ENCODE measurements around the gene GFRAL. TPM values are rescaled to one million over a fixed set of nuclear protein-coding genes. Genes with fewer than 3 reads are reported as not detected.

GFRAL gene
- total RNA-seq, 1 donor from 2014 or later: not detected

DNA sequence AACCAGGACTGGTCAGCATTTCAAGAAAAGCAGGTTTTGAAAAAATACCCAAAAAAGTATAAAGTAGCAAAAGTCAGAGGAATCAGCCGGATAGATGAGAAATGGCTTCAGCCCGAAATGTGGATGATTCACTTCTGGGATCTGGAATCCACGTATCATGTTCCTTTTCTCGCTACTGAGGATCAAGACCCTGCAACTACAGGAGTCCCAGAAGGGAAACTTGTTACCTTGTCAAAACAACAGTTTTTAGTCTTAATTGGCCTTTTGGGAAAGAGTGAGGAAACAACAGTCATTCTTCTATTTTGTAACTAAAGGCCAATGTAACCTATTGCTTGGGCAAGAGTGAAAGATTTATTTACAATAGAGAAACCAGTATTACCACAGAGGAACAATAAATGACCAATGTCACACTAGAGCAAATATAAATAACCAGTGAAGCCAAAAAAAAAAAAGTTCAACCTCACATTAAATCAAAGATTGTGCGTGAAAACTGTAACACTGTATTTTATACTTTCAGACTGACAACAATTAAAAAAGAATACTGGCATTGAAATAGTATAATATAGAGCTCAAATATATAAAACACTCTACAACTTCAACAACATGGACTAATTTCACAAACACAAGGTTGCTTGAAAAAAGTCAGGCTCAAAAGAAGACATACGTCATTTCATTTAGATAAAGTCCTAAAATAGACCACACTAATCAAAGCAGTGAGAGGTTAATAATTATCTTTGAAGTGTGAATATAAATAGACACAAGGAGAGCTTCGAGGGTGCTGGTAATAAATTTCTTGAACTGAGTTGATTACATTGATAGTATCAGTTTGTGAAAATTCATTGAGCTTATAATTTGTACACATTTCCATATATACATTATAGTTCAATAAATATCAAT is 116.2 kb downstream of the GFRAL start:
- Mint-ChIP-seq H3K27me3 (peaks cover 15% of the 10 kb centered on the region), H3K27ac (no peak overlapping the region), H3K4me1 (ENCODE audit: low read depth) (peaks cover 16% of the 10 kb centered on the region), H3K36me3 (ENCODE audit: insufficient read depth) (no peaks in the 10 kb centered on the region), H3K4me3 (ENCODE audit: low read depth) (no peak overlapping the region), H3K9me3 (ENCODE audit: low read depth) (no peaks in the 10 kb centered on the region)
- TF ChIP-seq, protein P1, sequence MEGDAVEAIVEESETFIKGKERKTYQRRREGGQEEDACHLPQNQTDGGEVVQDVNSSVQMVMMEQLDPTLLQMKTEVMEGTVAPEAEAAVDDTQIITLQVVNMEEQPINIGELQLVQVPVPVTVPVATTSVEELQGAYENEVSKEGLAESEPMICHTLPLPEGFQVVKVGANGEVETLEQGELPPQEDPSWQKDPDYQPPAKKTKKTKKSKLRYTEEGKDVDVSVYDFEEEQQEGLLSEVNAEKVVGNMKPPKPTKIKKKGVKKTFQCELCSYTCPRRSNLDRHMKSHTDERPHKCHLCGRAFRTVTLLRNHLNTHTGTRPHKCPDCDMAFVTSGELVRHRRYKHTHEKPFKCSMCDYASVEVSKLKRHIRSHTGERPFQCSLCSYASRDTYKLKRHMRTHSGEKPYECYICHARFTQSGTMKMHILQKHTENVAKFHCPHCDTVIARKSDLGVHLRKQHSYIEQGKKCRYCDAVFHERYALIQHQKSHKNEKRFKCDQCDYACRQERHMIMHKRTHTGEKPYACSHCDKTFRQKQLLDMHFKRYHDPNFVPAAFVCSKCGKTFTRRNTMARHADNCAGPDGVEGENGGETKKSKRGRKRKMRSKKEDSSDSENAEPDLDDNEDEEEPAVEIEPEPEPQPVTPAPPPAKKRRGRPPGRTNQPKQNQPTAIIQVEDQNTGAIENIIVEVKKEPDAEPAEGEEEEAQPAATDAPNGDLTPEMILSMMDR (IDR thresholded peaks at IDR 0.05; ENCODE audit: unreplicated experiment): no peak
- DNase-seq (ENCODE audit: low spot score, unreplicated experiment): no peak

DNA sequence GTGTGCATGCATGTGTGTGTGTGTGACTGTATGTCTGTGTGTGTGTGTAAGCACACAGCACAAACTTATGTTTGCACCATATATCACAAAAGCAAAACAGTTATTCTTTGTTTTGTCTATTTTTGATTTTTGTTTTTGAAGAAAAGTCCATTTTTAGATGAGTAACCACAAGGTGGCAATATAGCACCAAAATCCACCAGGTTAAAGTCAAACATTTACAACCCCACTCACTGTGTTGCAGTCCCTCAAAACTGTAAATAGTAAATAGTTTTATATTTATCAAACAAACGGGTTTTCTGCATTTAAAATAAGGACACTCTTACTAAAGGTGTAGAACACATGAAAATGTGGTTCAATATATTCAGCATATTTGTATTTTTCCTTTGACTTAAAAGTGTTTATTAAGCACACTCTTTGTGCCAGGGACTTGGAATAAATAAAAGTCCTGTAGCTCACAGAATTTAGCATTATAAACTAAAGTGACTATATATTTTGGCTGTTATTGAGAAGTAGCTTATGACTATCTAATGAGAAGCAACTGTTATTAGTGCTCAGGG is 118.5 kb downstream of the GFRAL start:
- DNase-seq (ENCODE audit: low spot score, unreplicated experiment): no peak
- Mint-ChIP-seq H3K4me1 (ENCODE audit: low read depth) (peaks cover 16% of the 10 kb centered on the region), H3K9me3 (ENCODE audit: low read depth) (no peaks in the 10 kb centered on the region), H3K4me3 (ENCODE audit: low read depth) (no peak overlapping the region), H3K27ac (no peak overlapping the region), H3K27me3 (peaks cover 4% of the 10 kb centered on the region), H3K36me3 (ENCODE audit: insufficient read depth) (no peaks in the 10 kb centered on the region)
- TF ChIP-seq, protein P1 (IDR thresholded peaks at IDR 0.05; ENCODE audit: unreplicated experiment): peak; percentile 75

DNA sequence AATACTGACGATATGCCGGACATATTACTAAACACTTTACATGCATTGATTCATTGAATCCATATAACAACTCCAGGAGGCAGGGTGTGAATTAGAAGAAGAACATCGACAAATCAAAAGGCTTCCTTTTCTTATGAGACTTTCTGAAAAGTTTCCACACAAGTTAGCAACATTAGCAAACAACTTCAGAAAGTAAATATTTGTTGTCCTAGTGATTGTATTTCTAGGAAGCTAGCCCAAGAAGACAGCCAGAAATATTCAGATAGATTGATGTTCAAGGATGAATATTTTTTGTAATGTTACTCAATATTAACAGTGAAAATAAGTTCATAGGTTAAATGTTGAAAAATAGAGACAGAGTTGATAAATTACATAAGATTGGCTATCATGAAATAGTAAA is 120.6 kb downstream of the GFRAL start:
- TF ChIP-seq, protein P1 (IDR thresholded peaks at IDR 0.05; ENCODE audit: unreplicated experiment): no peak
- peaks cover 14% of the 10 kb centered on the region for H3K4me1 Mint-ChIP-seq (ENCODE audit: low read depth)
- H3K36me3 Mint-ChIP-seq (ENCODE audit: insufficient read depth): no peaks in the 10 kb centered on the region
- no peaks in the 10 kb centered on the region for H3K27me3 Mint-ChIP-seq
- no peaks in the 10 kb centered on the region for H3K9me3 Mint-ChIP-seq (ENCODE audit: low read depth)
- DNase-seq (ENCODE audit: low spot score, unreplicated experiment): no peak
- H3K4me3 Mint-ChIP-seq (ENCODE audit: low read depth): no peak overlapping the region
- no peak overlapping the region for H3K27ac Mint-ChIP-seq

DNA sequence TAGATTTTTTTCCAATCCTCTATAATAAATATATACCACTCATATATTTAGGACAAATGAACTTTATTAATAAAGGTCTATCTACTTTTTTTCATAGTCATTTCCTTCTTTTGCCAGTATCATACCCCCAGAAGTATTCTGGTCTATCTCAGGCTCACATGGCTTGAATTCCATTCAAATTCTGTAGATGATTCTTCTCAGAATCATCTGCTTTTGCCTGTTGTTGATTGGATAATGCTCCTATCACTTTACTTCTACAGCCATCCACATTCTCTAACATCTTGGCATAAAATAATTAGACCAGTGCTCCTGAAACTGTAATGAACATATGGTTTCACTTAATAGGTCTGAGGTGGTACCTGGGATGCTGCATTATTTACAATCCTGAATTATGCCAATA is 121.2 kb downstream of the GFRAL start:
- peaks cover 9% of the 10 kb centered on the region for H3K4me1 Mint-ChIP-seq (ENCODE audit: low read depth)
- H3K27me3 Mint-ChIP-seq: no peaks in the 10 kb centered on the region
- TF ChIP-seq, protein P1 (IDR thresholded peaks at IDR 0.05; ENCODE audit: unreplicated experiment): no peak
- H3K36me3 Mint-ChIP-seq (ENCODE audit: insufficient read depth): no peaks in the 10 kb centered on the region
- no peaks in the 10 kb centered on the region for H3K9me3 Mint-ChIP-seq (ENCODE audit: low read depth)
- H3K27ac Mint-ChIP-seq: no peak overlapping the region
- no peak overlapping the region for H3K4me3 Mint-ChIP-seq (ENCODE audit: low read depth)
- no peak for DNase-seq (ENCODE audit: low spot score, unreplicated experiment)

DNA sequence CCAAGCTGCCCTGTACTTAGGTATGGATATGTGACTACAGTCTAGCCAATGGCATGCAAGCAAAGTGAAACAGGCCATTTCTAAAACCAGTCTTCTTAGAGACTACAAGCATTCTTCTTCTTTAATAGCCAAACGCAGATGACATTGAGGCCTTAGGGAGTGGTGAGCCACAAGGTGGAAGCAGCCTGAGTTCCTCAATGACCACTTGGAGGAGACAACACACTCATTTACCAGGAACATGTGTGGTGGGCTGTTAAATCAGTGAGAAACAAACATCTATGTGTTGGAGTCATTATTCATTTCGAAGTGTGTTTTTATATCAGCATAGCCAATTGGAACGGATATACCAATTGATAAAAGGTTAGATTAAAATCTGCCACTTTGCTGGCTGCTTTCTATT is 122.0 kb downstream of the GFRAL start:
- no peak for DNase-seq (ENCODE audit: low spot score, unreplicated experiment)
- H3K27me3 Mint-ChIP-seq: no peaks in the 10 kb centered on the region
- H3K4me3 Mint-ChIP-seq (ENCODE audit: low read depth): no peak overlapping the region
- H3K4me1 Mint-ChIP-seq (ENCODE audit: low read depth): peaks cover 4% of the 10 kb centered on the region
- H3K36me3 Mint-ChIP-seq (ENCODE audit: insufficient read depth): no peaks in the 10 kb centered on the region
- H3K27ac Mint-ChIP-seq: no peak overlapping the region
- TF ChIP-seq, protein P1 (IDR thresholded peaks at IDR 0.05; ENCODE audit: unreplicated experiment): peak; percentile 28
- no peaks in the 10 kb centered on the region for H3K9me3 Mint-ChIP-seq (ENCODE audit: low read depth)
